Osteocyte (in vitro differentiated cells): ENCODE results near the gene EIF1. TPM values are rescaled to one million over a fixed set of nuclear protein-coding genes. Genes with fewer than 3 reads are reported as not detected.
A peak's percentile ranks its signal among the peaks of the same experiment; 100 is the strongest.

Experiments
- DNase-seq: peaks from one replicate; pipeline ENCODE4 v3.0.0; 2021; ENCODE audit warnings: mixed read lengths; ENCODE audit not compliant: unreplicated experiment; ENCODE audit errors: extremely low spot score
- H3K27ac Mint-ChIP-seq: one replicate; pipeline ENCODE4 v1.8.0; 2021; ENCODE audit warnings: mild to moderate bottlenecking, mixed read lengths; ENCODE audit not compliant: unreplicated experiment
- H3K27me3 Mint-ChIP-seq: one replicate; pipeline ENCODE4 v1.8.0; 2021; ENCODE audit warnings: mixed read lengths; ENCODE audit not compliant: unreplicated experiment
- H3K36me3 Mint-ChIP-seq: one replicate; pipeline ENCODE4 v1.8.0; 2021; ENCODE audit warnings: mixed read lengths; ENCODE audit not compliant: unreplicated experiment
- H3K4me1 Mint-ChIP-seq: one replicate; pipeline ENCODE4 v1.8.0; 2021; ENCODE audit warnings: mixed read lengths; ENCODE audit not compliant: unreplicated experiment
- H3K4me3 Mint-ChIP-seq: one replicate; pipeline ENCODE4 v1.8.0; 2021; ENCODE audit warnings: mild to moderate bottlenecking, moderate library complexity, mixed read lengths; ENCODE audit not compliant: unreplicated experiment
- H3K9me3 Mint-ChIP-seq: one replicate; pipeline ENCODE4 v1.8.0; 2021; ENCODE audit warnings: mixed read lengths; ENCODE audit not compliant: unreplicated experiment
- CTCF ChIP-seq: fragments of 200-600 bp; sonication (generic); IDR thresholded peaks from 2 replicates; pipeline ENCODE4 v1.5.0; 2021; ENCODE audit warnings: antibody characterized with exemption, mild to moderate bottlenecking, moderate library complexity
- total RNA-seq: library from RNA; stranded (reverse); gene quantifications from 2 replicates; pipeline ENCODE4 v1.2.1, GENCODE V29; 2021

Gene EIF1
- total RNA-seq, 1 donor from 2014 or later: 1,057 TPM

- no peak overlapping the region for H3K27ac Mint-ChIP-seq
- H3K36me3 Mint-ChIP-seq: no peaks in the 10 kb centered on the region
- peaks cover 46% of the 10 kb centered on the region for H3K27me3 Mint-ChIP-seq
- peaks cover 4% of the 10 kb centered on the region for H3K4me1 Mint-ChIP-seq
- no peak overlapping the region for H3K4me3 Mint-ChIP-seq
- no peaks in the 10 kb centered on the region for H3K9me3 Mint-ChIP-seq
- TF ChIP-seq CTCF: no peak
- no peak for DNase-seq
These were observed 43.2 kb downstream of the EIF1 start for GRCh38 chr17:41731836-41732235.

GRCh38 chr17:41733348-41734138 lies 44.9 kb downstream of the EIF1 start:
- H3K27me3 Mint-ChIP-seq: peaks cover 58% of the 10 kb centered on the region
- no peaks in the 10 kb centered on the region for H3K36me3 Mint-ChIP-seq
- peak overlapping the region; percentile 63 for H3K4me3 Mint-ChIP-seq
- peaks cover 4% of the 10 kb centered on the region for H3K4me1 Mint-ChIP-seq
- no peak for DNase-seq
- H3K27ac Mint-ChIP-seq: no peak overlapping the region
- H3K9me3 Mint-ChIP-seq: no peaks in the 10 kb centered on the region
- TF ChIP-seq CTCF: no peak

GRCh38 chr17:41734139-41734948 lies 45.7 kb downstream of the EIF1 start, which contains the start of gene HAP1:
HAP1 (minus strand) TSS chr17:41734643; CDS start chr17:41734634, 9 bp downstream.
- no peaks in the 10 kb centered on the region for H3K36me3 Mint-ChIP-seq
- peaks cover 4% of the 10 kb centered on the region for H3K4me1 Mint-ChIP-seq
- TF ChIP-seq CTCF: no peak
- H3K27ac Mint-ChIP-seq: no peak within 1 kb of the TSS
- H3K9me3 Mint-ChIP-seq: no peaks in the 10 kb centered on the region
- peak within 1 kb of the TSS; percentile 72 for H3K4me3 Mint-ChIP-seq
- DNase-seq: no peak
- peaks cover 58% of the 10 kb centered on the region for H3K27me3 Mint-ChIP-seq

- Mint-ChIP-seq H3K4me3 (peak overlapping the region; percentile 72), H3K27ac (no peak overlapping the region), H3K4me1 (peaks cover 4% of the 10 kb centered on the region), H3K27me3 (peaks cover 58% of the 10 kb centered on the region), H3K9me3 (no peaks in the 10 kb centered on the region), H3K36me3 (no peaks in the 10 kb centered on the region)
- no peak for TF ChIP-seq CTCF
- DNase-seq: no peak
These were observed 46.2 kb downstream of the EIF1 start for GRCh38 chr17:41734949-41735313.

- Mint-ChIP-seq H3K36me3 (no peaks in the 10 kb centered on the region), H3K9me3 (no peaks in the 10 kb centered on the region), H3K27me3 (peaks cover 50% of the 10 kb centered on the region), H3K27ac (no peak overlapping the region), H3K4me1 (peaks cover 4% of the 10 kb centered on the region), H3K4me3 (no peak overlapping the region)
- no peak for DNase-seq
- no peak for TF ChIP-seq CTCF
These were observed 47.1 kb downstream of the EIF1 start for GRCh38 chr17:41735744-41736143.
